GM10248 (cell line): ENCODE data around the gene CHAF1A.

Source experiments
- CTCF ChIA-PET: fragments of 300-600 bp; sonication (Branson Sonifier 250); formaldehyde crosslinking; extraction: SDS; loops from one replicate; lab custom pipeline; 2021; ENCODE audit warnings: antibody characterized with exemption; lab: Yijun Ruan, JAX
- POLR2A ChIA-PET: fragments of 350-650 bp; sonication (Branson Sonifier 250); formaldehyde crosslinking; extraction: SDS; loops from one replicate; lab custom pipeline; 2020; ENCODE audit warnings: antibody characterized with exemption; lab: Yijun Ruan, JAX
- DNase-seq: peaks from one replicate; pipeline ENCODE4 v3.0.0; 2012; ENCODE audit errors: extremely low spot score
- CTCF ChIP-seq: IDR thresholded peaks from 2 replicates; pipeline ENCODE4 v1.5.1; 2012; ENCODE audit warnings: mild to moderate bottlenecking, low read depth; ENCODE audit errors: extremely low read depth, missing control alignments, control extremely low read depth

Gene CHAF1A

GRCh38 chr19:4357921-4358326 is 44.5 kb upstream of the CHAF1A start:
- no peak for DNase-seq
- POLR2A ChIA-PET, result no interaction called here
- TF ChIP-seq CTCF, result no peak
- CTCF ChIA-PET, result interaction anchor here (1.1 to 1.7 kb wide), 4 partner anchors 12 to 167 kb away, joined by 3 to 4 read pairs (median 3); partner anchors contain the start of gene MPND

- no peak for TF ChIP-seq CTCF
- ChIA-PET POLR2A (interaction anchor here (0.5 kb wide), 1 partner anchor 376 kb away, joined by 3 read pairs; no protein-coding TSS in a partner anchor), CTCF (interaction anchor here (1.1 to 1.7 kb wide), 3 partner anchors 11 to 166 kb away, joined by 3 to 4 read pairs (median 3); partner anchors contain the start of gene MPND)
- DNase-seq, result no peak
Measured at GRCh38 chr19:4358709-4359626, 43.5 kb upstream of the CHAF1A start.

- no peak for DNase-seq
- ChIA-PET POLR2A (no interaction called here), CTCF (interaction anchor here (1.5 to 1.7 kb wide), 2 partner anchors 16 to 166 kb away, joined by 3 to 4 read pairs; partner anchors contain the start of gene MPND)
- TF ChIP-seq CTCF, result no peak
Measured at GRCh38 chr19:4359627-4360000, 42.8 kb upstream of the CHAF1A start.

- POLR2A ChIA-PET, result no interaction called here
- CTCF ChIA-PET, result no interaction called here
- DNase-seq, result no peak
- no peak for TF ChIP-seq CTCF
Measured at GRCh38 chr19:4360081-4360569, 42.3 kb upstream of the CHAF1A start.

GRCh38 chr19:4360641-4361151 is 41.7 kb upstream of the CHAF1A start:
- no peak for DNase-seq
- ChIA-PET POLR2A (interaction anchor here (0.6 kb wide), 1 partner anchor 12 kb away, joined by 5 read pairs; no protein-coding TSS in a partner anchor), CTCF (interaction anchor here (2.1 to 9.9 kb wide), 2 partner anchors 8 to 18 kb away, joined by 6 to 85 read pairs; partner anchors contain the start of gene MPND)
- no peak for TF ChIP-seq CTCF
